ENCODE data around the gene DCST2.

DCST2 gene

GRCh38 chr1:154973344-154974101 lies 60.1 kb downstream of the DCST2 start:
- peak; percentile 92 for DNase-seq

DNA sequence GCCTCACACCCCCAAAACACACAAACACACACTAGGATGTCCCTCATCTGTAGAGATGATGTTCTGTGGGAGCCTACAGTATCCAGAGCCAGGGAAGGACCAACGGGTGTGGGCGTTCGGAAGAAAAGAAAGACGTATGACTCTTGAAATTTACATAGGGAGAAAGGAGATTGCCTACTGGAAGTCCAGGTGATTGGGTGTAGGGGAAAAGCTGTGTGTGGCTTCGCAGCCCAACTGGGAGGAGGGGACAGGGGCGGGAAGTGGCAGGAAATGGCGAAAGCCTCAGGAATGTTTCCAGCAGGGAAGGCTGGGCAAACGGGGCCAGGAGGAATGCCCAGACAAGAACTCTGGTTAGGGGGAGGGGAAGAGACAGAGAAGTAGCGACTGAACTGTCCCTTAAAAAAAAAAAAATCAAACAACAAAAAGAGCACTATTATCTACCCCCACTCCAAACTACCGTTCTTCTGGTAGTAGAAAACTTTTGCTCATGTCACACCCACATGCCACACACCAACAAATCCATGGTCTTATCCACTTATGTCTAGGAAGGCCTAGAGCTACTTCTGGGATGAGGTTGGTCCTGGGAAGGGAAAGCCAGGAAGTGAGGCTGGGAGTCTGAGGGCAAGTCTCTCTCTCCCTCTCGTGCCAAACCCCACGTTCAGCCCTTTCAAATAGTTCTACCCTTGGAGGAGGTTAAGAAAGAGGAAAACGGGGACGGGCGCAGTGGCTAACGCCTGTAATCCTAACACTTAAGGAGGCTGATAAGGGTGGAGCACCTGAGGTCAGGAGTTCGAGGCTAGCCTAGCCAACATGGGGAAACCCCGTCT lies 60.9 kb downstream of the DCST2 start:
- DNase-seq = peak; percentile 57

DNA sequence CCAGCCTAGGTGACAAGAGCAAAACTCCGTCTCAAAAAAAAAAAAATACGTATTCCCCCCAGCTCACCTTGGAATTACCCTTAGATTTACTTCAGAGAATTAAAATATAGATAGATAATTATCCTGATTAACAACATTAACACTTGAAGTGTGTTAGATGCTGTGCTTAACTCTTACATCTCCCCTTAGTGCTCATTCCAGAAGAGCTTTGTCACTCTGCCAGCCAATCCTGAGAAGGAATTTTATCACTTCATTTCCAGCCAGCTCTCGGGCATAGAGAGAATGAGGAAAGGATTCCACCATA lies 61.4 kb downstream of the DCST2 start:
- DNase-seq = no peak

DNA sequence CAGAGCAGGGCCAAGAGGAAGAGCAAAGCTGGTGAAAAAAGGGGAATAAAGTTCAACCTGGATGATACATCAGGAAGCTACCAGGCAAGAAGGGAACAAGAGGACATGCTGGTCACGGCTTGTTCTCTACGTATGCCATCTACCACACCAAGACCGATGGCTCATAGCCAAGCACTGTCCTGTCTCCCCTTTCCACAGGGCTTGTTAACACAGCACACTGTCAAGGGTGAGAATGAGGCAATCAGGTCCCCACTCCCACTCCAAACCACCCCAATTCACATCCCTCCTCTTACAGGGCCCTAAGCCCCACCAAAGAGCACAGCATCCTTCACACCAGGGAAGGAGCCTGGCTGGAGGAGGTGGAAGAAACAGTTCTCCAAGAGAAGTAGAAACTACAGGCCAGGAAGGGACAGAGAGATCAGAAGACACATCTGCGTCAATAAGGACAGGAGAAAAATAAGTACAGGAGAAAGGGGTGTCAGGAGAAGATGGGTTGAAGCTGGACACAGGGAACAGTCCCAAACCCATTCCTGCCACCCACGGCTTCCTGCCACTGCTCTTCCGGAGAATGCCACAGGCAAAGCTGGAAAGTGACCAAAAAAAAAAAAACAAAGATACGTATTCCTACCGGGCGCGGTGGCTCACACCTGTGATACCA lies 62.1 kb downstream of the DCST2 start:
- DNase-seq = no peak

DNA sequence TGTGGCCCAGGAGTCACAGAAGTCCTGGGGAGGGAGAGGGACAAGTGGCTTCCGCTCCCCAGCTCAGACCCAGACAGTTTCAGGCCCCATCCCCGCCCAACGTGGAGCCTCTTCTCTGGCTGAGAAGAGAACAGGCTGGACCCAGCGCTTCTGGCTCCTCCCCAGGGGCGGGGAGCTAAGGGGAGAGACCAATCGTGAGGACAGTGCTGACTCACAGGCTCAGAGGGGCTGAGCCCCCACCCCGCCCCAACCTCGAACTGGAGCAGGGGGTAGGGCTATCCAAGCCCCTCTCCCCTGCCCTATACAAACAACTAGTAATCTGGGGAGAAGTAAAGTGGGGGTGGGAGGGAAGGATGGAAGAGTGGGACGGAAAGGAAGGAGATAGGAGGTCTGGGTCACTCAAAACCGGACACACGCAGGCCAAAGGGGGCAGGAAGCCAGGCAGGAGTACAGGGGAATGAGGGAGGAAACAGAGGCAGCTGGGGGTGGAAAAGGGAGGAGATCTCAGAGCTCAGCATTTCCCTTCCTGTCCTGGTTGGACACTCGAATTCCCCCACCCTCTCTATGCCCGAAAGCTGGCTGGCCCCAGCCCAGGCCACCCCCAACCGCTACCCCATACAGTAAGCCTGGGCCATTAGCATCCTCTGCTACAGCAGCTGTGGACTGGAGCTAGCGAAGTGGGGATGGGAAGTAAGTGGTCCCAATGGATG lies 62.8 kb downstream of the DCST2 start, which contains the start of gene SHC1:
TSS of gene SHC1 (minus strand) at position 117 of the 710 bp plus-strand sequence. CDS start 221 bp downstream, outside the sequence.
- peak; percentile 62 for DNase-seq

DNA sequence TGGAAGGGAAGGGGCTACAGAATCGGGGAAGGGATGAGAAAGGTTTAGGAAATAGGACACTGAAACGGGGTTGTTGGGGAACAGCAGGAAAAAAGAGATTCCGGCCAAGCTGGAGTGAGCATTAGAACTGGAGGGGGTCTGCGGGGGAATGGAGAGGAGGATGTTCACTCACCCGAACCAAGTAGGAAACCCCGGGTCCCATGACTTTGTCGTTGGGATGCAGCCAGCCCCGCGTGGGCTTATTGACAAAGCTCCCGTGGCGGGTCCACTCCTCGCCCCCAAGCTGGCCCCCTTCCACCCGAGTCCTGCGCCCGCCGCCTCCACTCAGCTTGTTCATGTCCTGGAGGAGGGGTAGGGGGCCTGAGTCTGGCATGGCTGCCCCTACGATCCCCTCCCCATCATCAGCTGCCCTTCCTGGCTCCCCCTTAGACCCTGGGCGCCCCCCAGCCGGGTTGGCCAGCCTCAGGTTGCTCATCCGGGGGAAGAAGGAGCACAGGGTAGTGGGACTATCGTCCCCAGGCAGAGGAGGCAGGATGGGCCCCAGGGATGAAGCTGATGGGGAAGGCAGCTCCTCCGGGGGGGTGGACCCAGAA lies 63.6 kb downstream of the DCST2 start:
- DNase-seq = no peak

- no peak for DNase-seq
Measured at GRCh38 chr1:154969246-154969645, 64.3 kb downstream of the DCST2 start.

- DNase-seq = no peak
Measured at GRCh38 chr1:154968731-154969130, 64.8 kb downstream of the DCST2 start.

All from T1000 (cell line).